ENCODE measurements around the gene TRIM75. TPM values are rescaled to one million over a fixed set of nuclear protein-coding genes. Genes with fewer than 3 reads are reported as not detected.
A peak's percentile ranks its signal among the peaks of the same experiment; 100 is the strongest.

TRIM75 gene
- total and polyA plus RNA-seq, 2 experiments from 2014 or later: not detected

GRCh38 chr4:165006886-165007285 is 46.8 kb upstream of the TRIM75 start:
- Histone ChIP-seq H3K79me2 (replicated peaks; ENCODE audit: insufficient read depth) (no peaks in the 10 kb centered on the region), H3F3A (replicated peaks; ENCODE audit: low read depth) (no peaks in the 10 kb centered on the region), H3K4me2 (no peak overlapping the region), H3K4me3 (no peak overlapping the region), H3K27me3 (ENCODE audit: insufficient read depth) (no peaks in the 10 kb centered on the region), H2AFZ (peak overlapping the region; percentile 91), H3K36me3 (ENCODE audit: insufficient read depth) (no peaks in the 10 kb centered on the region), H3K9me2 (ENCODE audit: insufficient read depth) (no peaks in the 10 kb centered on the region), H4K20me1 (replicated peaks; ENCODE audit: insufficient read depth) (no peaks in the 10 kb centered on the region), H3K27ac (ENCODE audit: low read depth) (no peak overlapping the region), H3K4me1 (ENCODE audit: insufficient read depth) (no peaks in the 10 kb centered on the region)
- no peak for TF ChIP-seq NANOG (IDR thresholded peaks at IDR 0.05; ENCODE audit: borderline replicate concordance)
- H3K4me1 Mint-ChIP-seq: peaks cover 7% of the 10 kb centered on the region
- H3K36me3 Mint-ChIP-seq (ENCODE audit: low read depth): no peaks in the 10 kb centered on the region
- ATAC-seq: no peak
- no peak overlapping the region for H3K27ac Mint-ChIP-seq
- no peak overlapping the region for H3K4me3 Mint-ChIP-seq
- peaks cover 3% of the 10 kb centered on the region for H3K27me3 Mint-ChIP-seq (ENCODE audit: insufficient read depth, low read depth, poor library complexity)
- no peak for DNase-seq (ENCODE audit: low spot score)
- no peaks in the 10 kb centered on the region for H3K9me3 Mint-ChIP-seq

- no peaks in the 10 kb centered on the region for H3K79me2 ChIP-seq (replicated peaks; ENCODE audit: insufficient read depth)
- no peaks in the 10 kb centered on the region for H3K27me3 ChIP-seq (ENCODE audit: insufficient read depth)
- DNase-seq (ENCODE audit: low spot score): no peak
- peaks cover 4% of the 10 kb centered on the region; the same call in 1 of the 3 replicates for H3K4me1 Mint-ChIP-seq
- no peaks in the 10 kb centered on the region for H3F3A ChIP-seq (replicated peaks; ENCODE audit: low read depth)
- no peaks in the 10 kb centered on the region for H3K36me3 Mint-ChIP-seq (ENCODE audit: low read depth)
- H3K9me2 ChIP-seq (ENCODE audit: insufficient read depth): no peaks in the 10 kb centered on the region
- no peak overlapping the region for H3K4me2 ChIP-seq
- no peak overlapping the region for H2AFZ ChIP-seq
- ATAC-seq: no peak
- no peaks in the 10 kb centered on the region for H3K4me1 ChIP-seq (ENCODE audit: insufficient read depth)
- H4K20me1 ChIP-seq (replicated peaks; ENCODE audit: insufficient read depth): no peaks in the 10 kb centered on the region
- no peak overlapping the region for H3K4me3 Mint-ChIP-seq
- H3K36me3 ChIP-seq (ENCODE audit: insufficient read depth): no peaks in the 10 kb centered on the region
- H3K27ac Mint-ChIP-seq: no peak overlapping the region
- H3K4me3 ChIP-seq: no peak overlapping the region
- H3K27me3 Mint-ChIP-seq (ENCODE audit: insufficient read depth, low read depth, poor library complexity): peaks cover 8% of the 10 kb centered on the region
- H3K27ac ChIP-seq (ENCODE audit: low read depth): no peak overlapping the region
- no peaks in the 10 kb centered on the region for H3K9me3 Mint-ChIP-seq
- TF ChIP-seq JUNB (IDR thresholded peaks at IDR 0.05; ENCODE audit: unreplicated experiment): no peak
- TF ChIP-seq ZNF331 (CRISPR knock-in tag; IDR thresholded peaks at IDR 0.05; ENCODE audit: low read depth): no peak
- TF ChIP-seq ETS1 (IDR thresholded peaks at IDR 0.05): no peak
- TF ChIP-seq ZNF114 (CRISPR knock-in tag; IDR thresholded peaks at IDR 0.05): no peak
- no peak for TF ChIP-seq CTCF (conservative IDR thresholded peaks at IDR 0.05; ENCODE audit: low read depth in 2 of 2)
- TF ChIP-seq POLR2AphosphoS5 (IDR thresholded peaks at IDR 0.05; ENCODE audit: low read depth): no peak
- no peak for TF ChIP-seq ZNF462 (CRISPR knock-in tag; IDR thresholded peaks at IDR 0.05)
- no peak for TF ChIP-seq REST (IDR thresholded peaks at IDR 0.05; ENCODE audit: unreplicated experiment)
These were observed 44.0 kb upstream of the TRIM75 start for GRCh38 chr4:165009493-165010227.

Data from GM23338 (cell line).